Stimulated activated CD8-positive, alpha-beta memory T cell treated with anti-CD3 and anti-CD28 coated beads, Interleukin-12 subunit alpha, Interleukin-12 subunit beta, amount 100 ng/mL, for 24 hours (primary cell): ENCODE data around the gene AP1B1.

Experiments used
- DNase-seq: peaks from one replicate; pipeline ENCODE4 v3.0.0-alpha.2; 2020; ENCODE audit errors: extremely low read depth

AP1B1 gene

DNA sequence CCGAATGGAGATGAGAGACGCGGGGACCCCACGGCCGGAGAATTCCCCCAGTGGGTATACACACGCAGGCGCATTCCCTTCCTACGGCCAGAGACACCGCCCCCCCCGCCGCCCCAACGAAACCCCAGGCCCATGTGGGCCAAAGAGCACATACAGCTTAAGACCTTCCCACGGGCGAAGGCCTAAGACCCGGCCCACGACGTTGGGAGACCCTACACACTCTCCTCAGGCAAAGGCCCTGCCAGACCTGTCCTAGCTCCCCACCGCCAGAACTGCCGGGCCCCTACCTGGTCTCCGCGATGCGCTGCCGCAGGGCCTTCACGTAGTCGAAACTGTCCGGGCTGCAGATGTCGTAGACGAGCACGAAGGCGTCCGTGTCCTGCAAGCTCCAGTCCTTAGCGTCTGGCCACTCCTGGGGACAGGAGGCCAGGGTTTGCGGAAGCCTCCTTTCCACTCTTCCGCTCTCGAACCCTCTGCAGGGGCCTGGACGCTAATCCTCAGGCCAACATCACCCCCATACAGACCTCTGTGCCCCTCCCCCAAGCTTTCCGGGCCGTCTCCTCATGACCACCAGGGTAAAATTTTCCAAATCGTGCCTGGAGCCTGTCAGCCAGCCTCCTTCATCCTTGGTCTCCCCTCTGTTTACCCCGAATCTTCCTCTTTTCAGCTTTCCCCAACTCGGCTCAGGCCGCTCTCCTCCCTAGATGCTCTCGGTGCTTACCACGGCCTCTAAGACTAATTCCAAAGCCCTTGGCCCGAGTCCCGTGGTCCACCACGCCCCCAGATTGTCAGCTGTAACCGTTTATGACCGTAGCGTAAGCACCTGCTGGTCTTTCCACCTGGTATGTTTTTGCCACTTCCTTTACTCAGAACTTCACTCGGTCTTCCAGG lies 74.5 kb downstream of the AP1B1 start:
- no peak for DNase-seq

DNA sequence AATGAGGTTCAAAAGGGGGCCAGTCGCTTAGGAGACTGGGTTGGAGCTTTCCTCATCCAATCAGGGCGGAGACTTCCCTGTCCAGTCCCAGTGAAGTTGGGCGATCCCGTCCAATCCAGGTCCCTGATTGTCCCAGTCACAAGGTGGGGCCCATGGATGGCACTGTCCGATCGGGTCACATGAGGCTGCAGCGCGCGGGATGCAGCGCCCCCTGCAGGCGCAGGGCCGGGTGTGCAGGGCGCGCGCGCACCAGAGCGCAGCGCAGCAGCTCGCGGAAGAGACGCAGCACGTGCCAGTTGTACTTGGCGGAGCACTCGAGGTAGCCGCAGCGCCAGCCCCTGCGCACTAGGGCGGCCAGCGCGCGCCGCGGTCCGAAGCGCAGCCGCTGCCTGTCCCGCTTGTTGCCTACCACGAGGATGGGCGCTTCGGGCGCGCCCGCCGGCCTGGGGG lies 75.2 kb downstream of the AP1B1 start:
- no peak for DNase-seq

DNA sequence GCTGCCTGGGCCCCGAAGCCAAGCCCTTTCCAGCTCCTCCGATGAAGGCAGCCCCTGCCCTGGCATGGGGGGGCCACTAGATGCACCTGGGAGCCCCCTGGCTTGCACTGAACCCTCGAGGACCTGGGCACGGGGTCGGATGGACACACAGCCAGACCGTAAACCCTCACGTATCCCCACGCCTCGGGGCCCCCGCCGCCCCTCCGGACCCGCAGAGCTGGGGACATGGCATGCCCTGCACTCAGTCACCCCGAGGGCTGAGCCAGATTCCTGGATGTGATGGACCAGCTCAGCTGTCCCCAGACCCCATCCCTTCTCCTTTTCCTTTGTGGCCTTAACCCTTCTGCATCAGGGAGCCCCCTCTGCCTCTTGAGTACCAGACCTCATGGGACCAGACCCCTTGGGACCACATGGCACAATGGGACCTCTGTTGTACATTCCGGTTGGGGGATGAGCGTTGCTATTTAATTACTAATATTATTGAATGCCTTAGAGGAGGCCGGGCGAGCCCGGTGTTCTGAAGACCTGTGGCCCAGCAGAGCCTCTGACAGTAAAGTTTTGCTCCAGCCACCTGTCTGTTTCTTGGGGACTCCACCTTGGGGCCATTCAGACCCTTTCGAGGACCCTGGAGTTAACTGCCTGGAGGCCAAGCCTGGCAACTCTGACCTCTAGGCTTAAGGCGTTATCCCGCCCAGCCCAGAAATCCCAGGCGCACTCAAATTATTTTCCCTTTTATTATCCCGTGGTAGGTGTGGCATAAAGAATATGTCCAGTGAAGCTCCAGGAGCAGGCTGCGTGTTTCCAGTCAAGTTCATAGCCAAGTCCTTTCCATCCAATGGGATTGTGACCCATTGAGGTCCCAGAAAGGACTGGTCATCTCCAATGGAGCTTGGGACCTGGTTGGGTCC lies 75.9 kb downstream of the AP1B1 start:
- DNase-seq, result no peak

DNA sequence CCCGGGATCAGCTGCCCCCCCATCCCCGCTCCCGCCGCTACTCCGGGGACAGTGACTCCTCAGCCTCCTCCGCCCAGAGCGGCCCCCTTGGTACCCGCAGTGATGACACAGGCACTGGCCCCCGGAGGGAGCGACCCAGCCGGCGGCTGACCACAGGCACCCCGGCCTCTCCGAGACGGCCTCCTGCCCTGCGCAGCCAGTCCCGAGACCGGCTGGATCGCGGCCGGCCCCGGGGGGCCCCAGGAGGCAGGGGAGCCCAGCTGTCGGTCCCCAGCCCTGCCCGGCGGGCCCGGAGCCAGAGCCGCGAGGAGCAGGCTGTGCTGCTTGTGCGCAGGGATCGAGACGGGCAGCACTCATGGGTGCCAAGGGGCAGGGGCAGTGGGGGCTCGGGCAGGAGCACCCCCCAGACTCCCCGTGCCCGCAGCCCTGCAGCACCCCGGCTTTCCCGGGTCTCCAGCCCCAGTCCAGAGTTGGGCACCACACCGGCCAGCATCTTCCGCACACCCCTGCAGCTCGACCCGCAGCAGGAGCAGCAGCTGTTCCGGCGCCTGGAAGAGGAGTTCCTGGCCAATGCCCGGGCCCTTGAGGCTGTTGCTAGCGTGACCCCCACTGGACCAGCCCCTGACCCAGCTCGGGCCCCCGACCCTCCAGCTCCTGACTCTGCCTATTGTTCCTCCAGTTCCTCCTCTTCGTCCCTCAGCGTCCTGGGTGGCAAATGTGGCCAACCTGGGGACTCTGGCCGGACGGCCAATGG lies 76.7 kb downstream of the AP1B1 start:
- no peak for DNase-seq

DNA sequence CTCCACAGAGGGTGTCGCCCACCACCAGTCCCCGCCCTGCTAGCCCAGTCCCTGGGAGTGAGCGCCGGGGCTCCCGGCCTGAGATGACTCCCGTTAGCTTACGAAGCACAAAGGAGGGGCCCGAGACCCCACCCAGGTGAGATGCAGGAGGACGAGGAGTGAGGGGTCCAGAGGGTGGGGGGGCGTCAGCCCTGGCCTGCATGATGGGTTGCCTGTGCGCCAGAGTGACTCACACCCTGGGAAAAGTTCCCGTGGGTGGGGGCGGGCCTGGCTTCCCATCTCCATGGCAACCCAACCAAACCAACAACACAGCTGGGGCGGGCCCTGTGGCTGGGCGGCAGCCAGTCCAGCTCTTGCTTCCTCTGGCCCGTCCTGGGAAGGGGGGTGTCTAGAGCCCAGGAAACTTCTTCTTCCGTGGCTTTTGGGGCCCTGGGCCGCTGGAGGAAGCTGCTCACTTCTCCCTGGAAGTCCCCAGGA lies 77.5 kb downstream of the AP1B1 start:
- DNase-seq, result peak; percentile 31

DNA sequence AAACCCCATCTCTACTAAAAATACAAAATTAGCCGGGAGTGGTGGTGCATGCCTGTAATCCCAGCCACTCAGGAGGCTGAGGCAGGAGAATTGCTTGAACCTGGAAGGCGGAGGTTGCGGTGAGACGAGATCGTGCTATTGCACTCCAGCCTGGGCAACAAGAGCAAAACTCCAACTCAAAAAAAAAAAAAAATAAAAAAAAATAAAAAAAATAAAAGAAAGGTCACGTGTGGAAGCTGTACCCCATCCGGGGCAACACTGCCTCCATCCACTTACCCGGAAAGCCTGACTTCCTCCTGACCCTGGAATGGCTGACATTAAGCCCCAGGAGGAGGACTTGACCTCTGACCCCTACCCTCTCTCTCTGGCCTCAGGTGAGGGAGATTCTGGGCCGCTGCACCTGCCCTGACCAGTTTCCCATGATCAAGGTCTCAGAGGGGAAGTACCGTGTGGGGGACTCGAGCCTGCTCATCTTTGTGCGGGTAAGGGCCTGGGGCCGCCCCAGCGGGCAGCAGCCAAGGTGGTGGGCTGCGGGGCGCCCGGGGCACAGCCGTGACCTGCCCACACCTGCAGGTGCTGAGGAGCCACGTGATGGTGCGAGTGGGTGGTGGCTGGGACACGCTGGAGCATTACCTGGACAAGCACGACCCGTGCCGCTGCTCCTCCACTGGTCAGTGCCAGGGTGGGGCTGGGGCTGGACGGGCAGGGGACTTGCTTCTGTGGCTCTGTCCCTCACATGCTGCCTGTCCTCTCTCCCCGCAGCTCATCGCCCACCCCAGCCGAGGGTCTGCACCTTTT lies 78.1 kb downstream of the AP1B1 start:
- no peak for DNase-seq

DNA sequence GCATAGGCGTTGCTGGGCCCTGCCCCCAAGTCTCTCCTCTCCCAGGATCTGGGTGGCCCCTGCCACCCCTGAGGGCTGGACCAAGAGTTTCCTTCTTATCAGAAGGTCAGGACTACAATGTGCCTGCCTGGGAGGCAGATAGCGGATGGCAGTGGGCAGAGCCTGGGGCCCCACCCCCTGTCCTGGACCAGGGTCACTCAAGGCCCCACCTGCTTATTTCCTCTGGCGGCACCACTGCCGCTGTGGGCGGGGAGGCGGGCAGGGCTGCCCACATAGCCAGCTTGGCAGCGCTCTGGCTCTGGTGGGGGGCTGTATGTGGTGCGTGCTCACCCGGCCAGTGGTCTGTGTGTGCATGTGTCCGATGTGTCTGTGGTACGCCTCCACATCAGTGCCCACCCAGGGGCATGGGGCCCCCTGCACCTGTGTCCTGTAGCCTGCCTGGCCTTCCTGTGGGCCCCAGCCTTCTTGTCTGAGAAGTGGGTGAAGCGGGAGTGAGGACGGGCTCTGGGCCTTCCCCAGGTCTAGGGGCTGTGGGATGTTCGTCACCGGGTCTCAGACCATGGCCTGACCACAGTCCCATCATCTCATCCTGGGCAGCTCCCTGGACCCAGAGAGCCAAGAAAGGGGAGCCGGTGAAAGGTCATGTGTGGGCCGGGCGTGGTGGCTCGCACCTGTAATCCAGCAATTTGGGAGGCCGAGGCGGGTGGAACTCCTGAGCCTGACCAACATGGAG lies 78.9 kb downstream of the AP1B1 start:
- DNase-seq, result no peak

DNA sequence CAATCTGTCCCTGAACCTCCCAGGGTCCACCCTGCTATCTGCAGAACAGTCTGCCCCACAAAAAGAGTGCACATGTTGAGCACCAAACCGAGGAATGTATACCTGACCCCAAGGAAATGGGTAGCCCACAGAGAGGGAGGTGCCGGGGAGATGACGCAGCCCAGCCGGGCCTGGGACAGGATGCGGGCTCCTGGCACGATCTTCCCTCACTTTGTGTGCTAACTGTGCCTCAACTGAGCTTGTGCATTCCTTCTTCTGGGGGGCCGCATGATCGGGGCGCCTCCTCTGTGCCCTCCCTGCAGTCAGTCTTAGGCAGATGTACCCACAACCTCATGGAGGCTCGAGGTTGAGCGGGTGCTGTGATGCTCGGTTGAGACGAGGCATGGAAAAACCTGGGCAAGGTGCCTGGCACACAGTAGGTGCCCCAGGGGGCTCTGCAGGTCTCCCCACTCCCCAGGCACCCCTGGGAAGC lies 79.5 kb downstream of the AP1B1 start:
- DNase-seq, result no peak

DNA sequence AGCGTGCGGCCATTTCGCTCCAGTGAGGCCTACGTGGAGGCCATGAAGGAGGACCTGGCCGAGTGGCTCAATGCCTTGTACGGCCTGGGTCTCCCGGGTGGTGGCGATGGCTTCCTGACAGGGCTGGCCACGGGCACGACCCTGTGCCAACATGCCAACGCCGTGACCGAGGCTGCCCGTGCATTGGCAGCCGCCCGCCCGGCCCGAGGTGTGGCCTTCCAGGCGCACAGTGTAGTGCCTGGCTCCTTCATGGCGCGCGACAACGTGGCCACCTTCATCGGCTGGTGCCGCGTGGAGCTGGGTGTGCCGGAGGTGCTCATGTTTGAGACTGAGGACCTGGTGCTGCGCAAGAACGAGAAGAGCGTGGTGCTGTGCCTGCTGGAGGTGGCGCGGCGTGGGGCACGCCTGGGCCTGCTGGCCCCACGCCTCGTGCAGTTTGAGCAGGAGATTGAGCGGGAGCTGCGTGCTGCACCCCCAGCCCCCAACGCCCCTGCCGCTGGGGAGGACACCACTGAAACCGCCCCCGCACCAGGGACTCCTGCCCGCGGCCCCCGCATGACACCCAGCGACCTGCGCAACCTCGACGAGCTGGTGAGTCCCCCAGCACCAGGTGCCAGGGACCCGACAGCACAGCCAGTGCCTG lies 80.1 kb downstream of the AP1B1 start:
- DNase-seq, result no peak

DNA sequence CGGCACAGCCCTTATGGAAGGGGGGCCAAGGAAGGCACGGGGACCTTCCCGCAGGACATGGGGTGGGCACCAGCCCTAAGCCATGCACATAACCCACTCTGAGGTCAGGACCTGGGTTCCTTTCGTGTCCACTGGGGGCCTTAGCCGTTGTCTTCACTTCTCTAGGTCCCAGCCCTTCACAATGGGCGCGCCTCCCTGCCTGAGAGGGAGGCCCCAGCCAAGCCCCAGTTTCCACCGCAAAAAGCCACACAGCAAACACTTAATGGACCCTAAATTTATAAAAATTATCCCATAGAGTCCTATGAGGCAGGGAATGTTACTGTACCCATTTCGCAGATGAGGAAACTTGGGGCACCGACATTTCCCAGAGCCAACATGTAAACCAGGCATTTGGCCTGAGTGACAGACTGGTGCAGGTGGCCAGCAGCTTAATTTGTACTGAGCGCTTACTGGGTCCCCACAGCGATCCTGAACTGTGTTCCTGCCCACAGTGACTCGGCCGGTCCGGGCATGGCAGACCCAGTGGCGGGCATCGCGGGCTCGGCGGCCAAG lies 80.7 kb downstream of the AP1B1 start:
- no peak for DNase-seq

DNA sequence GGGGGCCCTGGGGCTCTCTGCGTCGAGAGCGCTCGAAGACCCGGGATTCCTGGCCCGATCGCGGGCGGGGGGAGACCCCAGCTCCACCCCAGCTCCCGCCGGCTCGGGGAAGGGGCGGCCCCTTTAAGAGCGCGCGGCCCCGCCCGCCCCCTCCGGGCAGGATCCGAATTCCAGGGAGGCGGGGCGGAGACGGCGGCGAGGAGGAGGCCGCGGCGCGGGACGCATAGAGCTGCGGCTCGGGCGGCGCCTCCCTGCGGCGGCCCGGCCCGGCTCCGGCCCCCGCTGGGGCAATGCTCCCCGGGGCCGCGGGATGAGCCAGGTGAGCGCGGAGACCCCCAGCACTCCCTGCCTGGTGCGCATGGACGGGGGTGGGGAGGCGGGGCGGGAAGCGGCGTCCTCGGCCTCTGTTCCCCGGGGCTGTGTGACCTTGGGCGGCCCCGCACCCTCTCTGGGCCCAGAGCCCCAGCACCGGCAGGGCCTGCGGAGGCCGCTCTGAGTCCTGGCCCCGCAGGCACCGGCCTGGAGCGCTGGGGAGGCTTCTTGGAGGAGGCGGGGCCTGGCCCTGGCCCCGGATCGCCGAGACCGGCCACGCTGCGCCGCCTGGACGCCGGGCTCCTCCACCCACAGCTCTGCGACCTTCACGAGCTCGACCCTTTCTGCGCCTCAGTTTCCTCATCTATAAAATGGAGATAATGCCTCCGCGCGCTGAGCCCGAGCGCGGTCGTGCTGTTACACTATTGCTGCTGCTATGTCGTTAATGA lies 81.4 kb downstream of the AP1B1 start:
- DNase-seq, result no peak

DNA sequence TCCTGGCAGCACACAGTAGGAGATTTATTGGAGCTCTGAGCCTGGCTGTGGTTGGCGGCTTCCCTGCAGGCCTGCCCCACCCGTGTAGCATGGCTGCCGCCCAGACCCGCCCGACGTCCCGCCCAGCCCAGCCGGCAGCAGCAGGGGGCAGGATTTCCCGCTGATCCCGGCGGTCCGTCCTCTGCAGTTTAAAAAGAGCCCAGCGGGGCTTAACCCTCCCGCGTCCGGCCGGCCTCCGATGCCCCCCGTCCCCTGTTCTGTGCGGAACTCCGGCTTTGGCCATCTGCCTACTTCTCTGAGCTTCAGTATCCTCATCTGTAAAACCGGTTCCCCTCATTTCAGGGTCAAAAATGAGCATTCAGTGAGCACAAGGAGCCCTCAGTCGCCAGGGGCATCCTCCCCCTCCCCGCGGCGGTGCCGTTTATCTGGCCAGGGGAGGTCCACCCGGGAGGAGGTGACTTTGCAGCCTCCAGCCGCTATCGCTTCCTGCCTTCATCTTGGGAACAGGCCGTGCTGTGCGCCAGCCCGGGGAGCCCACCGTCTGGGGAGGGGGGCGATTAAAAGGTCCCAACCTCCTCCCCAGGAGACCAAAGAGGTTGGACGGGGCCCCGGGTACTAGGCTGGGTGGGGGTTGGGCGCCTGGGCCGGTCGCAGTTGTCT lies 82.1 kb downstream of the AP1B1 start, which contains the start of gene GAS2L1:
Gene GAS2L1 (plus strand): TSS at position 476 of the 660 bp plus-strand sequence. CDS start 1,456 bp downstream, outside the sequence.
- no peak for DNase-seq

DNA sequence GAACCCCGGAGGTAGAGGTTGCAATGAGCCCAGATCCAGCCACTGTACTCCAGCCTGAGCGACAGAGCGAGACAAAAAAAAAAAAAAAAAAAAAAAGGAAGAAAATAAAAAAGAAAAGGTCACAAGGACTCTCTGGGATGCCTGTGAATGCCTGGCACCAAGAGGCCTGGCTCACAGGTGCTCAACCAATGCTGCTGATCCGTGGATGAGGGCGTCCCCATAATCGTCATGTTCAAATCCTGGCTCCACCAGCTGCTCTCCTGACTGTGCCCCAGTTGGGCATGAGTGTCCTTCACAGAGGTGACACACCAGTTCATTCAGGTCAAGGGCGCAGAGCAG lies 82.6 kb downstream of the AP1B1 start:
- DNase-seq, result no peak

DNA sequence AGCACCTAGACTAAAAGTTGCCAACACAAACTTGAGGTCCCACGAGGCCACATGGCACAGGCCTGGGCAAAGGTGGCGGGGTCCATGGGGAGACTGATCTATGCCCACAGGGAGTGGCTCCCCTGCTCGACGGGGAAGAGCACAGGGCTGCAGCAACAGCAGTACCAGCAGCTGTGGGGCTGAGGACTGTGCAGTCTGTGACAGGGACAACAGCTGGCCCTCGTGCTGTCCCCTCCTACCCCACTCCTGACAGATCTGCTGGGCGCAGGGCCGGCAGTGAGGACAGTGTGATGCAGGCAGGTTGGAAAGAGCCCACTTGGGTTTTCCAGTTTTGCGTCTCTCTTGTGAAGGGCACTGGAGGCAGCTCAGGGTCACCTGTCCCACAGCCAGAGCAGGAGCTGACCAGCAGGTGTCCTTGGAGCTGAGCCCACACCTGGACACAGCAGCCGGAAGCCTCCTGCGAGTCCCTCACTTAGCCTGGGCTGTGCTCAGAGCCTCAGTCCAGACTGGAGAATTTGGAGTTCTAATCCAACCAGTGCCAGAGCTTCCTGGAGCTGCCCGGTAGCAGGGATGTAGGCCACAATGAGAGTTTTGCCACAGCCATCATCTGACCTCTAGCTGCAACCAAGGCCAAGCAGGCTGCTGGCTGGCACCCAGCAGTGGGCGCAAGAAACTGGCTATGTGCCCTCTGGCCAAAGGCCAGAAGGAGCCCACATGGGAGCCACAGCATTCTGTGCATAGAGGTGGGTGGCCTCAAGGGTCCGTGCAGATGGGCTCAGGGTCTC lies 85.5 kb downstream of the AP1B1 start:
- DNase-seq, result no peak

DNA sequence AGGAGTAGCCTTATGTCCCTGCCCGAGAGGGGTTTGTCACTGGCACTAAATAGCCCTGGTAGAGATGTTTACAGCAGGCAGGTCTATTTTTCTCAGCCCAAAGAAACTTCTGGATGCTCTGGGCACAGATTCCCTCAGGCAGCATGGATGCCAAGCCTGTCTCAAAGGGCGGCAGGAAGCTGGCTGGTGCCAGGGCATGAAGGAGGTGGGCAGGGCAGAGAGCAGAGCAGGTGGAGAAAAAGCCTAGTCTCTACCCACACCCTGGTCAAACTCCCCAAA lies 86.0 kb downstream of the AP1B1 start:
- DNase-seq, result no peak

DNA sequence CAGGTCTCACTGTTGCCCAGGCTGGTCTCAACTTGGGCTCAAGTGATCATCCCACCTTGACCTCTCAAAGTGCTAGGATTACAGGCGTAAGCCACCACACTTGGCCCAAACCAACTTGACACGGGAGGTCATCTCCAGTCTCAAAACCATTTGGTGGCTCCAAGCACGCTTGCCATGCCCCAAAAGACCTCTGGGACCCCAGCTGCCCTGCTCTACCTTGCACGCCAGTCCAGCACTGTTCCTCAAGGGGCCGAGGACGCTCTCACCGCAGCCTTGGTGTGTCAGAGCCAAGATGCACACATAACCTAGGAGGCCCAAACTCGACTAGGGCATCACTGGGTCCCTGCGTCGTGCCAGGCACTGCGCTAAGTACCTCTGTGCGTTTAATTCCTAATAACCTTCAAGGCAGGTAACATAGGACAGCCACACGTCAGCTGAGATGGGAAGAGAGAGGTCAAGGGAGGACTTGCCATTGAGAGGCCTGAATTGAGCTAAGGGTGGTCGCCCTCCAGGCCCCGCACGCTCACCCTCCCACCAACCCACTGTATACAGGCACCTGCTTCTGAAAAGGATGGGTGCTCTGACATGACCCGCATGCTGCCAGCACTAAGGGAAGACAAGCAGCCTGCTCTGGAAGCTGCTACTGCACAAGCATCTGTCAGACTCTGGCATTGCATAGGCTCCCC lies 86.5 kb downstream of the AP1B1 start:
- no peak for DNase-seq
